NCI-H748 (cell line): ENCODE data around the gene RSAD2.
"Not testable (repeated sequence)": the region's sequence is repeated elsewhere in the genome, so short reads cannot be mapped to it uniquely, and the experiment has no call there.

Experiments
- DNase-seq: peaks from one replicate; lab custom pipeline; 2025; ENCODE audit not compliant: unreplicated experiment; lab: John Stamatoyannopoulos, UW

The RSAD2 gene

GRCh38 chr2:6923319-6923718 lies 45.7 kb downstream of the RSAD2 start:
- DNase-seq: no peak

- no peak for DNase-seq
Observed at GRCh38 chr2:6924101-6924923, 46.7 kb downstream of the RSAD2 start.

GRCh38 chr2:6924924-6925409 lies 47.4 kb downstream of the RSAD2 start:
- DNase-seq: no peak

- DNase-seq: no peak
Observed at GRCh38 chr2:6926071-6926732, 48.6 kb downstream of the RSAD2 start.

- no peak for DNase-seq
Observed at GRCh38 chr2:6927186-6927585, 49.6 kb downstream of the RSAD2 start.

GRCh38 chr2:6927753-6928152 lies 50.2 kb downstream of the RSAD2 start:
- DNase-seq: no peak

GRCh38 chr2:6928452-6928851 lies 50.9 kb downstream of the RSAD2 start:
- no peak for DNase-seq

- no peak for DNase-seq
Observed at GRCh38 chr2:6929196-6929819, 51.7 kb downstream of the RSAD2 start.

- DNase-seq: no peak
Observed at GRCh38 chr2:6930923-6931647, 53.5 kb downstream of the RSAD2 start.

- no peak for DNase-seq
Observed at GRCh38 chr2:6931753-6932152, 54.2 kb downstream of the RSAD2 start.

GRCh38 chr2:6932206-6932605 lies 54.6 kb downstream of the RSAD2 start:
- DNase-seq: no peak

GRCh38 chr2:6932828-6933227 lies 55.3 kb downstream of the RSAD2 start:
- DNase-seq: peak; percentile 16

- no peak for DNase-seq
Observed at GRCh38 chr2:6933911-6934310, 56.3 kb downstream of the RSAD2 start.

GRCh38 chr2:6934345-6934744 lies 56.8 kb downstream of the RSAD2 start:
- DNase-seq: no peak

GRCh38 chr2:6934758-6935651 lies 57.4 kb downstream of the RSAD2 start:
- no peak for DNase-seq

GRCh38 chr2:6935652-6936020 lies 58.1 kb downstream of the RSAD2 start:
- not testable (repeated sequence) for DNase-seq

GRCh38 chr2:6937157-6937556 lies 59.6 kb downstream of the RSAD2 start:
- DNase-seq: no peak

- no peak for DNase-seq
Observed at GRCh38 chr2:6937582-6937981, 60.0 kb downstream of the RSAD2 start.

GRCh38 chr2:6939071-6939470 lies 61.5 kb downstream of the RSAD2 start:
- DNase-seq: no peak

GRCh38 chr2:6940820-6941219 lies 63.2 kb downstream of the RSAD2 start:
- no peak for DNase-seq
